Choroid plexus epithelial cell (primary cell): ENCODE results near the gene PRTN3.

Experiments
- DNase-seq: peaks from one replicate; pipeline ENCODE4 v3.0.0-alpha.2; 2010; ENCODE audit warnings: low read depth
- H3K4me3 ChIP-seq: 2 replicates; pipeline ENCODE4 v1.5.1; 2011; ENCODE audit warnings: low read depth, mild to moderate bottlenecking, control low read depth, low read length, moderate library complexity
- TF ChIP-seq, protein P1 (sequence below): conservative IDR thresholded peaks from 2 replicates; pipeline ENCODE4 v1.5.1; 2011; ENCODE audit warnings: low read depth, mild to moderate bottlenecking, control low read depth, inconsistent platforms, low read length, moderate library complexity

The PRTN3 gene

DNA sequence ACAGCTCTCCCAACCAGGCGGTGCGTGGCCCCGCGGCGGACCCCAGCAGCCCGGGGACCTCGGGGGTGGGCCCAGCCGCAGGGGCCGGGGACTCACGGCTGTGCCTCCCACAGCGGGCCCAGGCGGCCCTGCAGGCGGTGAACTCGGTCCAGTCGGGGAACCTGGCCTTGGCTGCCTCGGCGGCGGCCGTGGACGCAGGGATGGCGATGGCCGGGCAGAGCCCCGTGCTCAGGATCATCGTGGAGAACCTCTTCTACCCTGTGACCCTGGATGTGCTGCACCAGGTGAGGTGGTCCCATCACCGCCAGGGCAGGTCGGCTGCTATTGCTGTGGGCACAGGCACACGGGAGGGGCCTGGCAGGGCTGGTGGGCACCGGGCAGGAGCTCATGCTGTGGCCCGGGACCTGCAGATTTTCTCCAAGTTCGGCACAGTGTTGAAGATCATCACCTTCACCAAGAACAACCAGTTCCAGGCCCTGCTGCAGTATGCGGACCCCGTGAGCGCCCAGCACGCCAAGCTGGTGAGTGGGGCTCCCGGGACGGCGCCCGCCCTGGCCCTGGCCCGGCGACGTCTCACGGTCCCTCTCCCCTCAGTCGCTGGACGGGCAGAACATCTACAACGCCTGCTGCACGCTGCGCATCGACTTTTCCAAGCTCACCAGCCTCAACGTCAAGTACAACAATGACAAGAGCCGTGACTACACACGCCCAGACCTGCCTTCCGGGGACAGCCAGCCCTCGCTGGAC, 36.2 kb upstream of the PRTN3 start:
- TF ChIP-seq, protein P1, sequence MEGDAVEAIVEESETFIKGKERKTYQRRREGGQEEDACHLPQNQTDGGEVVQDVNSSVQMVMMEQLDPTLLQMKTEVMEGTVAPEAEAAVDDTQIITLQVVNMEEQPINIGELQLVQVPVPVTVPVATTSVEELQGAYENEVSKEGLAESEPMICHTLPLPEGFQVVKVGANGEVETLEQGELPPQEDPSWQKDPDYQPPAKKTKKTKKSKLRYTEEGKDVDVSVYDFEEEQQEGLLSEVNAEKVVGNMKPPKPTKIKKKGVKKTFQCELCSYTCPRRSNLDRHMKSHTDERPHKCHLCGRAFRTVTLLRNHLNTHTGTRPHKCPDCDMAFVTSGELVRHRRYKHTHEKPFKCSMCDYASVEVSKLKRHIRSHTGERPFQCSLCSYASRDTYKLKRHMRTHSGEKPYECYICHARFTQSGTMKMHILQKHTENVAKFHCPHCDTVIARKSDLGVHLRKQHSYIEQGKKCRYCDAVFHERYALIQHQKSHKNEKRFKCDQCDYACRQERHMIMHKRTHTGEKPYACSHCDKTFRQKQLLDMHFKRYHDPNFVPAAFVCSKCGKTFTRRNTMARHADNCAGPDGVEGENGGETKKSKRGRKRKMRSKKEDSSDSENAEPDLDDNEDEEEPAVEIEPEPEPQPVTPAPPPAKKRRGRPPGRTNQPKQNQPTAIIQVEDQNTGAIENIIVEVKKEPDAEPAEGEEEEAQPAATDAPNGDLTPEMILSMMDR, result no peak
- DNase-seq, result no peak
- no peak overlapping the region for H3K4me3 ChIP-seq

DNA sequence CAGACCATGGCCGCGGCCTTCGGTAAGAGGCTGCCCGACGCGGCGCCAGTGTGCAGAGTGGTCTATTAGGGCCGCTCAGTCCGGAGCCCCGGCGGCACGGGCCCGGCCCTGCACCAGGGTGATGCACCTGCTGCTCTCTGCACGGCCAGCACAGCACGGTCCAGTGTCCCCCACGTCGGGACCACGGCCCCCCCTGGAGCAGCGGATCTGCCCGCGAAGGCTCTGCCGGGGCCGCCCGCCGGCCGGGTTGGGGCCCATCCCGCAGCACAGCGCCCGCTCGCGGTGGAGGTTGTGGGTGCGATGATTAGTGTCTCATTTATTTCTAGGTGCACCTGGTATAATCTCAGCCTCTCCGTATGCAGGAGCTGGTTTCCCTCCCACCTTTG, 35.6 kb upstream of the PRTN3 start:
- DNase-seq, result no peak
- TF ChIP-seq, protein P1, result no peak
- no peak overlapping the region for H3K4me3 ChIP-seq

DNA sequence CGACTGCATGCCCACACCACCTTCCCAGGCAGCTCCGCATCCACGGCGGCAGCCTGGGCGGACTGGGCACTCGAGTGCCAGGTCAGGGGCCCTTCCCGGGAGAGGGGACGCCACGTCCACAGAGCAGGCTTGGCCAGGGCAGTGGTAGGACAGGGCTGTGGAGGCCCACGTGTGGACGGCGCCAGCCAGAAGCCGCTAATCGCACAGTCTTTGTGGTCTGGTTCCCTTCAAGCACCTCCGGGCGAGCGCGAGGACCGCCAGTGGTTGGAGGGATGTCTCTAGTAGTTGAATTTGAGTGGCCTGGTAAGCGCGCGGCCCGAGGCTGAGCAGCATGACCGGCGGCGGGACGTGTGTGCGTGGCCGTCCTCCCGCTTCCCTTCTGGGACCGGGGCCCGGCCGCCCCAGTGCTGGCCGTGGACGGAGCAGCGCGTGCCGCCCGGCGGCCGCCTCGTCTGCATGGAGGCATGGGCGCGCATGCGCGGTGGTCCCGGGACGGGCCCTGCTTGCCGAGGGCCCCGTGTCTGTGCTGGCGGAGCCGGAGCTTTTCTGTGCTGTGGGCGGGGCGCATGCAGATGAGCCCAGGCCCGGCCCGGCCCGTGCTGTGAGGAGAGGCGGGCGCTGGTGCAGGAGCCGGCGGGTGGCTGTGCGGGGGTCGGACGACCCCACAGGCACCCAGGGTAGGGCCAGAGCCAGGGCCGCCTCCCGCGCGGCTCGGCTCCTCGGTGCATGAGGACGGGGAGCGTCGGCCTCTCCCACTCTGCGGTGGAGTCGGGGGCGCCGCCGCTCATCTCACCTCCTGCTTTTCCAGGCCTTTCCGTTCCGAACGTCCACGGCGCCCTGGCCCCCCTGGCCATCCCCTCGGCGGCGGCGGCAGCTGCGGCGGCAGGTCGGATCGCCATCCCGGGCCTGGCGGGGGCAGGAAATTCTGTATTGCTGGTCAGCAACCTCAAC, 34.9 kb upstream of the PRTN3 start:
- TF ChIP-seq, protein P1, result no peak
- no peak for DNase-seq
- no peak overlapping the region for H3K4me3 ChIP-seq

DNA sequence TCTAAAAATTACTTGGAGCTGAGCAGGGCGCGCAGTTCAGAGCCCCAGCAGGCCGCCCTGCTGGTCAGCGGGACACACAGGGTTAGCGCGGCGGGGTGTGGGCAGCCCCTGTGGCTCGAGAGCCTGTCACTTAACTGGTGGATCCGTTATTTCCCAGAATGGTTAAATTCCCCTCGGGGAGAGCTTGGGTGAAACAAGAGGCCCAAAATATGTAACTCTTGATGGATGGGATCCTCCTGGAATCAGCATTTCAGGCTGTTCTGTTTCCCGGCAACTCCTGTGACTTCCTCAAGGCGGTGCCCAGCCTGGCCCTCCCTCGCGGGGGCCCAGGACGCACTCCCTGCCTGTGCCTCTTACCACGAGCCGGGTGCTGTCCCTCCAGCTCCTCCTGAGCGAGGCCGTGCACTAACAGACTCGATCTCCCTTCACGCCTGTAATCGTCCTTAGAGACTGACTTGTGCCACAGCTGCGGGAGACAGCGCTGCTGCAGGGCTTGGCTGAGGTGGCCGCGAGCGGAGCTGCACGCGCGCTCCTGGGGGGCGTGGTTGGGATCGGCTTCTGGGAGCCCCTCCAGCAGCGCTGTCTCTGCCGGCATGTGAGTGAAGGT, 33.9 kb upstream of the PRTN3 start:
- TF ChIP-seq, protein P1, result no peak
- no peak for DNase-seq
- H3K4me3 ChIP-seq, result no peak overlapping the region

DNA sequence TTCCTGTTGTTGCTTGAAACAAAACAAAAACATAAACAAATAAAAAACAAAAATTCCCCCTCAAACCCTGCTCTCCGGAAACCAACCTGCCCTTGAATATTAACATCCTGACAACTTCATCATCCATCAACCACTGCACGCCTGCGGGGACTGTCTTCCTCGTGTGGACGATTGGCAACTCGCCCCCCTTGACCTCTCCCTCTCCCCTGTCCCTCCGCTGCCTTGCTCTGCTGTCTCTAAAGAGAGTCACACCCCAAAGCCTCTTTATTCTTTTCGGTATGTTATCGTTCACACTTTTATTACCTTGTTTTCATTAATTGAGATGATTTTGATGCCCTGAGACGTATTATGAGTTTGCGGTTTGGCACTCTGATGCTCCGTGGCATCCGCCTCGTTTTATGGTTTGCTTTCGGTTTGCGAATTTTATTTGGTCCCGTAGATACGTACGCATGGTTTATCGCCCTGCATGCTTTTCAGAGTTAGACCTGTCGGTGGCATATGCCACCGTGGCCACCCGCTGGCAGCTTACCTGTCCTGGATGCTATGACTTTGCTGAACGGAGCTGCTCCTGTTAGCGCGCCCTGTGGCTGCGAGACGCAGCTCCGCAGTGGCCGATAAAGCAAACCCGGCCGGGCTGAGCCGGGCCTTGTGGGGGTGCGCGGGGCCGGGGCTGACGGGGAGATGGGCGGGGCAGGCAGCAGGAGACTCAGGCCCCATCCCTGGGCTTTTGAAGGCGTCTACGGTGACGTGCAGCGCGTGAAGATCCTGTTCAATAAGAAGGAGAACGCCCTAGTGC, 33.0 kb upstream of the PRTN3 start:
- no peak overlapping the region for H3K4me3 ChIP-seq
- DNase-seq, result no peak
- TF ChIP-seq, protein P1, result no peak

DNA sequence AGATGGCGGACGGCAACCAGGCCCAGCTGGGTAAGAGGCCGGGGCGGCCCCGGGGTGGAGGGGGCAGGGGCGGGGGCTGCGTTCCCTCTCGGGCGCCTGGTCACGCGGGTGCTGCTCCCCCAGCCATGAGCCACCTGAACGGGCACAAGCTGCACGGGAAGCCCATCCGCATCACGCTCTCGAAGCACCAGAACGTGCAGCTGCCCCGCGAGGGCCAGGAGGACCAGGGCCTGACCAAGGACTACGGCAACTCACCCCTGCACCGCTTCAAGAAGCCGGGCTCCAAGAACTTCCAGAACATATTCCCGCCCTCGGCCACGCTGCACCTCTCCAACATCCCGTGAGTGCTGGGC, 32.4 kb upstream of the PRTN3 start:
- no peak for DNase-seq
- TF ChIP-seq, protein P1, result no peak
- no peak overlapping the region for H3K4me3 ChIP-seq
